ENCODE data around the gene EGFR.

EGFR gene

GRCh38 chr7:55031075-55031474 lies 12.3 kb downstream of the EGFR start:
- Histone ChIP-seq H3K18ac (ENCODE audit: low read length) (no peak overlapping the region), H3K23ac (ENCODE audit: low read depth, low read length, poor library complexity) (no peak overlapping the region), H3K4me3 (ENCODE audit: low read length in 2 of 2) (no peak overlapping the region), H4K8ac (ENCODE audit: low read depth, low read length) (no peak overlapping the region), H3K36me3 (replicated peaks in 1 of 2; ENCODE audit: control insufficient read depth in 2 of 2, insufficient read depth in 2 of 2, low read length in 2 of 2) (no peaks in the 10 kb centered on the region), H2AK5ac (ENCODE audit: low read depth, low read length) (no peak overlapping the region), H3K9me3 (replicated peaks in 1 of 2; ENCODE audit: control insufficient read depth in 2 of 2, insufficient read depth in 1 of 2, low read depth in 1 of 2, low read length in 2 of 2) (no peaks in the 10 kb centered on the region), H3K27ac (replicated peaks; ENCODE audit: low read length) (no peak overlapping the region), H3K9ac (ENCODE audit: low read depth, low read length, poor library complexity) (no peak overlapping the region), H3K4me2 (ENCODE audit: insufficient read depth, low read length, poor library complexity, severe bottlenecking) (no peak overlapping the region), H3K4ac (ENCODE audit: low read length) (no peak overlapping the region), H3K27me3 (ENCODE audit: control insufficient read depth in 3 of 3, insufficient read depth in 3 of 3, low read depth in 1 of 3, low read length in 3 of 3) (no peaks in the 10 kb centered on the region), H2AFZ (ENCODE audit: low read length) (no peak overlapping the region), H2BK120ac (ENCODE audit: low read depth, low read length) (no peak overlapping the region), H2BK15ac (ENCODE audit: low read length) (no peak overlapping the region), H3K79me1 (ENCODE audit: low read depth, low read length) (peaks cover 3% of the 10 kb centered on the region), H2BK5ac (ENCODE audit: low read length) (no peak overlapping the region), H2BK12ac (ENCODE audit: low read length) (no peak overlapping the region), H4K91ac (ENCODE audit: low read depth, low read length, poor library complexity) (no peak overlapping the region), H3K14ac (ENCODE audit: low read length) (no peak overlapping the region), H3K4me1 (ENCODE audit: control insufficient read depth in 2 of 2, insufficient read depth in 1 of 2, low read depth in 1 of 2, low read length in 2 of 2) (no peaks in the 10 kb centered on the region)
- no CpG with 5 or more reads among the region's 2 CpGs for WGBS, 2 donors (ENCODE audit: extremely low coverage in 2 of 2, insufficient read length in 2 of 2, insufficient replicate concordance in 1 of 2)
- no peak for DNase-seq (ENCODE audit: low spot score)

GRCh38 chr7:55032069-55032699 lies 13.4 kb downstream of the EGFR start:
- H3K9ac ChIP-seq (ENCODE audit: low read depth, low read length, poor library complexity), result no peak overlapping the region
- no peak overlapping the region for H2AK5ac ChIP-seq (ENCODE audit: low read depth, low read length)
- H2BK12ac ChIP-seq (ENCODE audit: low read length), result no peak overlapping the region
- H4K91ac ChIP-seq (ENCODE audit: low read depth, low read length, poor library complexity), result no peak overlapping the region
- H3K14ac ChIP-seq (ENCODE audit: low read length), result no peak overlapping the region
- no peak overlapping the region for H2BK15ac ChIP-seq (ENCODE audit: low read length)
- no peak overlapping the region for H4K8ac ChIP-seq (ENCODE audit: low read depth, low read length)
- no peak overlapping the region for H3K18ac ChIP-seq (ENCODE audit: low read length)
- DNase-seq (ENCODE audit: low spot score), result no peak
- WGBS, 2 donors (ENCODE audit: extremely low coverage in 2 of 2, insufficient read length in 2 of 2, insufficient replicate concordance in 1 of 2), result no CpG with 5 or more reads among the region's 9 CpGs
- H3K4me3 ChIP-seq (ENCODE audit: low read length in 2 of 2), result no peak overlapping the region
- H3K79me1 ChIP-seq (ENCODE audit: low read depth, low read length), result peaks cover 3% of the 10 kb centered on the region
- peaks cover 0 to 3% of the 10 kb centered on the region in 2 donors for H3K4me1 ChIP-seq (ENCODE audit: control insufficient read depth in 2 of 2, insufficient read depth in 1 of 2, low read depth in 1 of 2, low read length in 2 of 2)
- no peak overlapping the region for H2BK120ac ChIP-seq (ENCODE audit: low read depth, low read length)
- no peak overlapping the region for H3K23ac ChIP-seq (ENCODE audit: low read depth, low read length, poor library complexity)
- no peak overlapping the region for H3K27ac ChIP-seq (replicated peaks; ENCODE audit: low read length)
- no peaks in the 10 kb centered on the region for H3K36me3 ChIP-seq (replicated peaks in 1 of 2; ENCODE audit: control insufficient read depth in 2 of 2, insufficient read depth in 2 of 2, low read length in 2 of 2)
- no peaks in the 10 kb centered on the region for H3K27me3 ChIP-seq (ENCODE audit: control insufficient read depth in 3 of 3, insufficient read depth in 3 of 3, low read depth in 1 of 3, low read length in 3 of 3)
- no peak overlapping the region for H2AFZ ChIP-seq (ENCODE audit: low read length)
- no peaks in the 10 kb centered on the region for H3K9me3 ChIP-seq (replicated peaks in 1 of 2; ENCODE audit: control insufficient read depth in 2 of 2, insufficient read depth in 1 of 2, low read depth in 1 of 2, low read length in 2 of 2)
- H3K4me2 ChIP-seq (ENCODE audit: insufficient read depth, low read length, poor library complexity, severe bottlenecking), result no peak overlapping the region
- no peak overlapping the region for H3K4ac ChIP-seq (ENCODE audit: low read length)
- no peak overlapping the region for H2BK5ac ChIP-seq (ENCODE audit: low read length)

DNA sequence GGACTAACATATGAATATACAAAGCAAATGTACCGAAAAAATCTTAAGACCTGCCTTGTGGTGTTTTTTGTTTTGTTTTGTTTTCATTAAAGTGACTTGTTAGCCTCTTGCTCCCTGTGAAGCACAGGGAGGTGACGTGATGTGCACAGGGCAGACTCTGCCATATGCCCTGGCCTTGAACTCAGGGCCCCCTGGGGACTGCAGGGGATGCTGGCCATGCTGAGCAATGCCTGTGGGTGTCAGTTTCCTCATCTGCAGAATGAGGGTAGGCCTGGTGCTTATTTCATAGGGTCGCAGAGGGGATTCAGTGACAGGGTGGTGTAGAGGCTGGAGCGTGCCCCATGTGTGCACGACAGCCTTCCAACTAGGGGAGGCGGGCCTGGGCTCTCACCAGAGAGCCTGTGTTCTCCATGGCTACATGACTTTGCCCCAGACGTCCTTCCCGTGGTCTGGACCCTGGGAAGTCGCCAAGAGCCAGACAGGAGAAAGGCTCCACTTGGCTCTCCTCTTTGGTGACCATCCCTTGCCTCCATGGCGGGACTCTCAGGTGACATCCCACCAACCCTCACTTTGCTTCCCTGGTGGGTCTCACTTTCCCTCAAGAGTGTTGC lies 14.5 kb downstream of the EGFR start:
- H3K23ac ChIP-seq (ENCODE audit: low read depth, low read length, poor library complexity), result no peak overlapping the region
- no peak overlapping the region for H4K91ac ChIP-seq (ENCODE audit: low read depth, low read length, poor library complexity)
- peak overlapping the region; percentile 38 for H3K14ac ChIP-seq (ENCODE audit: low read length)
- no peaks in the 10 kb centered on the region for H3K27me3 ChIP-seq (ENCODE audit: control insufficient read depth in 3 of 3, insufficient read depth in 3 of 3, low read depth in 1 of 3, low read length in 3 of 3)
- H3K9me3 ChIP-seq (replicated peaks in 1 of 2; ENCODE audit: control insufficient read depth in 2 of 2, insufficient read depth in 1 of 2, low read depth in 1 of 2, low read length in 2 of 2), result no peaks in the 10 kb centered on the region
- no peak overlapping the region for H3K4ac ChIP-seq (ENCODE audit: low read length)
- WGBS, 2 donors (ENCODE audit: extremely low coverage in 2 of 2, insufficient read length in 2 of 2, insufficient replicate concordance in 1 of 2), result no CpG with 5 or more reads among the region's 10 CpGs
- H4K8ac ChIP-seq (ENCODE audit: low read depth, low read length), result no peak overlapping the region
- H2AK5ac ChIP-seq (ENCODE audit: low read depth, low read length), result peak overlapping the region; percentile 65
- H3K36me3 ChIP-seq (replicated peaks in 1 of 2; ENCODE audit: control insufficient read depth in 2 of 2, insufficient read depth in 2 of 2, low read length in 2 of 2), result no peaks in the 10 kb centered on the region
- H2BK120ac ChIP-seq (ENCODE audit: low read depth, low read length), result no peak overlapping the region
- H2BK15ac ChIP-seq (ENCODE audit: low read length), result peak overlapping the region; percentile 15
- H2AFZ ChIP-seq (ENCODE audit: low read length), result no peak overlapping the region
- peak overlapping the region in 1 of 2 donors; percentile 65 for H3K4me3 ChIP-seq (ENCODE audit: low read length in 2 of 2)
- no peak overlapping the region for H2BK12ac ChIP-seq (ENCODE audit: low read length)
- H3K4me1 ChIP-seq (ENCODE audit: control insufficient read depth in 2 of 2, insufficient read depth in 1 of 2, low read depth in 1 of 2, low read length in 2 of 2), result peaks cover 0 to 6% of the 10 kb centered on the region in 2 donors
- H3K79me1 ChIP-seq (ENCODE audit: low read depth, low read length), result peaks cover 3% of the 10 kb centered on the region
- H3K4me2 ChIP-seq (ENCODE audit: insufficient read depth, low read length, poor library complexity, severe bottlenecking), result no peak overlapping the region
- H2BK5ac ChIP-seq (ENCODE audit: low read length), result no peak overlapping the region
- H3K9ac ChIP-seq (ENCODE audit: low read depth, low read length, poor library complexity), result no peak overlapping the region
- H3K27ac ChIP-seq (replicated peaks; ENCODE audit: low read length), result no peak overlapping the region
- no peak for DNase-seq (ENCODE audit: low spot score)
- peak overlapping the region; percentile 90 for H3K18ac ChIP-seq (ENCODE audit: low read length)

DNA sequence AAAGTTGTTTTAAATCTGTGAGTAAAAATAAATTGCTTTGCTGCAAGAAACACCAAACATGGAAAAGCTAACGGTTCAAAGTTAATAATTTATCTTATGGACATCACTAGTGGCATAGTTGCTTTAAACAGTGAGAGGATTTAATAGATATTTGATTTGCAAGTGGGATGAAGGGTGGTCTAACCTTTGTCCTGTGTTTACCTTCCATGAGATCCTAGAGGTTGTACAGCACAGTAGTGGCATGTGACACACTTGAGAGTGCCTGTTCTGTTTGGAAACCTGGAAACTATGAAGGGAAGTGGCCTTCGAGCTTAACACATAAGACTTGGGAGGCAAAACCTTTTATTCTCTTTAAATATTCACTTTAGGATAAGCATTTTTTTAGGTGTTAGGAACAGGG lies 16.0 kb downstream of the EGFR start:
- H3K27me3 ChIP-seq (ENCODE audit: control insufficient read depth in 3 of 3, insufficient read depth in 3 of 3, low read depth in 1 of 3, low read length in 3 of 3), result no peaks in the 10 kb centered on the region
- peaks cover 0 to 12% of the 10 kb centered on the region in 2 donors for H3K4me1 ChIP-seq (ENCODE audit: control insufficient read depth in 2 of 2, insufficient read depth in 1 of 2, low read depth in 1 of 2, low read length in 2 of 2)
- no peak overlapping the region for H2BK15ac ChIP-seq (ENCODE audit: low read length)
- H4K91ac ChIP-seq (ENCODE audit: low read depth, low read length, poor library complexity), result no peak overlapping the region
- H4K8ac ChIP-seq (ENCODE audit: low read depth, low read length), result no peak overlapping the region
- no peak overlapping the region for H3K14ac ChIP-seq (ENCODE audit: low read length)
- WGBS, 2 donors (ENCODE audit: extremely low coverage in 2 of 2, insufficient read length in 2 of 2, insufficient replicate concordance in 1 of 2), result no CpG with 5 or more reads among the region's 2 CpGs
- H3K18ac ChIP-seq (ENCODE audit: low read length), result no peak overlapping the region
- no peaks in the 10 kb centered on the region for H3K36me3 ChIP-seq (replicated peaks in 1 of 2; ENCODE audit: control insufficient read depth in 2 of 2, insufficient read depth in 2 of 2, low read length in 2 of 2)
- no peak overlapping the region for H3K9ac ChIP-seq (ENCODE audit: low read depth, low read length, poor library complexity)
- no peak for DNase-seq (ENCODE audit: low spot score)
- H3K79me1 ChIP-seq (ENCODE audit: low read depth, low read length), result peaks cover 3% of the 10 kb centered on the region
- H3K4ac ChIP-seq (ENCODE audit: low read length), result no peak overlapping the region
- H2AFZ ChIP-seq (ENCODE audit: low read length), result no peak overlapping the region
- no peak overlapping the region for H2BK5ac ChIP-seq (ENCODE audit: low read length)
- no peak overlapping the region for H3K27ac ChIP-seq (replicated peaks; ENCODE audit: low read length)
- no peak overlapping the region for H2BK12ac ChIP-seq (ENCODE audit: low read length)
- H3K9me3 ChIP-seq (replicated peaks in 1 of 2; ENCODE audit: control insufficient read depth in 2 of 2, insufficient read depth in 1 of 2, low read depth in 1 of 2, low read length in 2 of 2), result no peaks in the 10 kb centered on the region
- H3K4me2 ChIP-seq (ENCODE audit: insufficient read depth, low read length, poor library complexity, severe bottlenecking), result no peak overlapping the region
- H3K4me3 ChIP-seq (ENCODE audit: low read length in 2 of 2), result no peak overlapping the region
- H2BK120ac ChIP-seq (ENCODE audit: low read depth, low read length), result no peak overlapping the region
- H3K23ac ChIP-seq (ENCODE audit: low read depth, low read length, poor library complexity), result no peak overlapping the region
- H2AK5ac ChIP-seq (ENCODE audit: low read depth, low read length), result no peak overlapping the region
